ENCODE results near the gene WIPI1.

DNA sequence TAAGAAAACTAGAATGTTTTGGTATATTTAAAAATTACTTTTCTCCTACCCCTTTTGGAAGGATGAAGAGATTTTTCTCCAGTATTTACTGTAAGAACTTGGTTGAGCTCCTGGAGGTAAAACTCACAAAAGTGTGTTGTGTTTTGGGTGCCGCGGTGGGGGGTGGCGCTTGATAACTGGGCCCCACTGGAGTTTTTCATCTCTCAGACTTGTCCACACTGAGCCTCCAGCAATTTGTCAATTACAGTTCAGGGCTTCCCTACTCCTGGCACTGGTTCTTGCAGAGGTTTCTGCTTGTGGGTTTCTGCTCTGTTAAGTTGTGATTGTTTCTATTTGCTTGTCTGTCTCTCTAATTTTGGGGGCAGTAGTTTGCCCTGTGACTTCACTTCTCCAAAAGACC, 40.0 kb downstream of the WIPI1 start:
- TF ChIP-seq, protein P1, sequence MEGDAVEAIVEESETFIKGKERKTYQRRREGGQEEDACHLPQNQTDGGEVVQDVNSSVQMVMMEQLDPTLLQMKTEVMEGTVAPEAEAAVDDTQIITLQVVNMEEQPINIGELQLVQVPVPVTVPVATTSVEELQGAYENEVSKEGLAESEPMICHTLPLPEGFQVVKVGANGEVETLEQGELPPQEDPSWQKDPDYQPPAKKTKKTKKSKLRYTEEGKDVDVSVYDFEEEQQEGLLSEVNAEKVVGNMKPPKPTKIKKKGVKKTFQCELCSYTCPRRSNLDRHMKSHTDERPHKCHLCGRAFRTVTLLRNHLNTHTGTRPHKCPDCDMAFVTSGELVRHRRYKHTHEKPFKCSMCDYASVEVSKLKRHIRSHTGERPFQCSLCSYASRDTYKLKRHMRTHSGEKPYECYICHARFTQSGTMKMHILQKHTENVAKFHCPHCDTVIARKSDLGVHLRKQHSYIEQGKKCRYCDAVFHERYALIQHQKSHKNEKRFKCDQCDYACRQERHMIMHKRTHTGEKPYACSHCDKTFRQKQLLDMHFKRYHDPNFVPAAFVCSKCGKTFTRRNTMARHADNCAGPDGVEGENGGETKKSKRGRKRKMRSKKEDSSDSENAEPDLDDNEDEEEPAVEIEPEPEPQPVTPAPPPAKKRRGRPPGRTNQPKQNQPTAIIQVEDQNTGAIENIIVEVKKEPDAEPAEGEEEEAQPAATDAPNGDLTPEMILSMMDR (IDR thresholded peaks at IDR 0.05; ENCODE audit: low read length): no peak
- no peak for TF ChIP-seq EZH2 (IDR thresholded peaks at IDR 0.05; ENCODE audit: borderline replicate concordance, low read length)
